Trophoblast cell (in vitro differentiated cells and primary cell): ENCODE data around the gene ZNF260.

Source experiments
- DNase-seq, 2 donors: peaks; one replicate each; pipeline ENCODE4 v3.0.0-alpha.2; 2016
- H2AFZ ChIP-seq: 2 replicates; pipeline ENCODE4 v1.6.1; 2013; ENCODE audit warnings: low read length, moderate library complexity, mild to moderate bottlenecking; ENCODE audit not compliant: insufficient read depth, poor library complexity
- H2AK5ac ChIP-seq: 2 replicates; pipeline ENCODE4 v1.6.1; 2013; ENCODE audit warnings: mild to moderate bottlenecking, low read length
- H2BK120ac ChIP-seq: 2 replicates; pipeline ENCODE4 v1.6.1; 2013; ENCODE audit warnings: low read length, mild to moderate bottlenecking, moderate library complexity; ENCODE audit not compliant: insufficient read depth, poor library complexity
- H2BK12ac ChIP-seq: 2 replicates; pipeline ENCODE4 v1.6.1; 2013; ENCODE audit warnings: mild to moderate bottlenecking, low read length, moderate library complexity
- H2BK5ac ChIP-seq: 2 replicates; pipeline ENCODE4 v1.6.1; 2013; ENCODE audit warnings: low read length, low read depth, moderate library complexity, mild to moderate bottlenecking; ENCODE audit not compliant: poor library complexity
- H3K14ac ChIP-seq: 2 replicates; pipeline ENCODE4 v1.6.1; 2013; ENCODE audit warnings: mild to moderate bottlenecking, low read length
- H3K18ac ChIP-seq: 2 replicates; pipeline ENCODE4 v1.6.1; 2013; ENCODE audit warnings: mild to moderate bottlenecking, low read length
- H3K23ac ChIP-seq: 2 replicates; pipeline ENCODE4 v1.6.1; 2013; ENCODE audit warnings: low read length
- H3K27ac ChIP-seq: 2 replicates; pipeline ENCODE4 v1.5.1; 2013; ENCODE audit warnings: low read depth, mild to moderate bottlenecking, inconsistent platforms, low read length, moderate library complexity
- H3K27me3 ChIP-seq: 2 replicates; pipeline ENCODE4 v1.6.1; 2013; ENCODE audit warnings: inconsistent platforms, mild to moderate bottlenecking, low read length, moderate library complexity; ENCODE audit not compliant: insufficient read depth
- H3K36me3 ChIP-seq, 2 experiments: 1 replicate in 1 of 2; 2 replicates in 1 of 2; pipeline ENCODE4 v1.6.1; 2013; ENCODE audit warnings: low read length in 2 of 2, mild to moderate bottlenecking in 2 of 2, moderate library complexity in 1 of 2; ENCODE audit not compliant: insufficient read depth in 2 of 2, control insufficient read depth in 1 of 2
- H3K4ac ChIP-seq: 2 replicates; pipeline ENCODE4 v1.6.1; 2013; ENCODE audit warnings: low read depth, mild to moderate bottlenecking, low read length, moderate library complexity
- H3K4me1 ChIP-seq, 2 experiments: 1 replicate in 1 of 2; 2 replicates in 1 of 2; pipeline ENCODE4 v1.6.1; 2013; ENCODE audit warnings: low read length in 2 of 2, mild to moderate bottlenecking in 2 of 2, moderate library complexity in 1 of 2; ENCODE audit not compliant: insufficient read depth in 2 of 2, control insufficient read depth in 1 of 2
- H3K4me2 ChIP-seq: 2 replicates; pipeline ENCODE4 v1.6.1; 2013; ENCODE audit warnings: inconsistent platforms, mild to moderate bottlenecking, low read length, moderate library complexity
- H3K4me3 ChIP-seq: 2 replicates; pipeline ENCODE4 v1.5.1; 2013; ENCODE audit warnings: mild to moderate bottlenecking, low read depth, low read length, inconsistent platforms
- H3K79me1 ChIP-seq: one replicate; pipeline ENCODE4 v1.6.1; 2013; ENCODE audit warnings: low read length
- H3K79me2 ChIP-seq: 2 replicates; pipeline ENCODE4 v1.6.1; 2013; ENCODE audit warnings: low read length, mild to moderate bottlenecking; ENCODE audit not compliant: control insufficient read depth, insufficient read depth, poor library complexity
- H3K9ac ChIP-seq: 2 replicates; pipeline ENCODE4 v1.6.1; 2013; ENCODE audit warnings: mild to moderate bottlenecking, low read length
- H3K9me3 ChIP-seq: 2 replicates; pipeline ENCODE4 v1.6.1; 2013; ENCODE audit warnings: low read depth, mild to moderate bottlenecking, control low read depth, inconsistent platforms, low read length; ENCODE audit not compliant: insufficient read depth
- H4K12ac ChIP-seq: 2 replicates; pipeline ENCODE4 v1.6.1; 2013; ENCODE audit warnings: low read depth, mild to moderate bottlenecking, low read length, moderate library complexity
- H4K8ac ChIP-seq: 2 replicates; pipeline ENCODE4 v1.6.1; 2013; ENCODE audit warnings: low read depth, mild to moderate bottlenecking, low read length, moderate library complexity
- H4K91ac ChIP-seq: one replicate; pipeline ENCODE4 v1.6.1; 2013; ENCODE audit warnings: low read depth, mild to moderate bottlenecking, low read length, moderate library complexity
- WGBS: extraction: QIAGEN DNeasy Blood & Tissue Kit; methylation state at CpG from one replicate; pipeline ENCODE4 v1.1.7; 2013; ENCODE audit warnings: missing lambda C conversion rate; ENCODE audit not compliant: insufficient read length, insufficient coverage; ENCODE audit errors: extremely low coverage; 5-methylcytosine and 5-hydroxymethylcytosine counted together

ZNF260 gene

GRCh38 chr19:36528921-36529518, 949 bp upstream of the ZNF260 start:
- Histone ChIP-seq H2BK12ac (no peak overlapping the region), H2BK120ac (no peak overlapping the region), H3K36me3 (peaks cover 3 to 4% of the 10 kb centered on the region in 2 experiments), H3K14ac (peak overlapping the region; percentile 4), H3K18ac (peak overlapping the region; percentile 2), H2AFZ (peak overlapping the region; percentile 3), H3K4me3 (peak overlapping the region; percentile 81), H3K9me3 (peaks cover 6% of the 10 kb centered on the region), H3K4ac (no peak overlapping the region), H2AK5ac (no peak overlapping the region), H2BK5ac (no peak overlapping the region), H3K4me1 (peaks cover 4 to 9% of the 10 kb centered on the region in 2 experiments), H3K27me3 (no peaks in the 10 kb centered on the region), H3K27ac (no peak overlapping the region), H3K23ac (no peak overlapping the region), H4K8ac (peak overlapping the region; percentile 31), H3K4me2 (peak overlapping the region; percentile 96), H4K91ac (no peak overlapping the region), H4K12ac (no peak overlapping the region), H3K79me1 (peaks cover 8% of the 10 kb centered on the region), H3K9ac (peak overlapping the region; percentile 82), H3K79me2 (peaks cover 6% of the 10 kb centered on the region)
- DNase-seq: peak in 1 of 2 donors; percentile 4
- no CpG with 5 or more reads among the region's 12 CpGs for WGBS

DNA sequence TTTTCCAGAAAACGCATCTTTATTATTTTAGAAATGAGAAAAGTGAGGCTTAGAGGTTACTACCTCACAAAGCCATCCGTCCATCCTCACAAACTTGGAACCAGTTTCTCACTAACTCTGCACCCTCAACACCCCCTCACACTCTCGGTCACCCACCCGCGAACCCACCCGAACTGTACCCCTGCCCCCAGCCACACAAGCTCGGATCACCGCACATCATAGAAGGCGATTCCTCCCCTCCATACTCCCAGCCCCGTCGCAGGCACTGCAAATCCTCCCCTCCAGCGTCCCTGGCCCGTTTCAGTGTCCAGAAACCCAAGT, 238 bp downstream of the ZNF260 start:
- Histone ChIP-seq H3K4ac (peak overlapping the region; percentile 100), H4K12ac (peak overlapping the region; percentile 95), H3K4me2 (peak overlapping the region; percentile 96), H2BK5ac (peak overlapping the region; percentile 87), H2AK5ac (peak overlapping the region; percentile 99), H3K9me3 (peaks cover 3% of the 10 kb centered on the region), H4K8ac (peak overlapping the region; percentile 94), H3K18ac (peak overlapping the region; percentile 98), H4K91ac (peak overlapping the region; percentile 91), H2BK12ac (no peak overlapping the region), H3K36me3 (peaks cover 3 to 7% of the 10 kb centered on the region in 2 experiments), H3K9ac (peak overlapping the region; percentile 100), H3K4me1 (peaks cover 4 to 9% of the 10 kb centered on the region in 2 experiments), H3K14ac (peak overlapping the region; percentile 99), H3K79me1 (peaks cover 8% of the 10 kb centered on the region), H3K27me3 (no peaks in the 10 kb centered on the region), H3K27ac (peak overlapping the region; percentile 70), H2AFZ (peak overlapping the region; percentile 90), H3K79me2 (peaks cover 6% of the 10 kb centered on the region), H2BK120ac (peak overlapping the region; percentile 94), H3K23ac (no peak overlapping the region), H3K4me3 (peak overlapping the region; percentile 99)
- peak in 1 of 2 donors; percentile 0 for DNase-seq
- no CpG with 5 or more reads among the region's 13 CpGs for WGBS

DNA sequence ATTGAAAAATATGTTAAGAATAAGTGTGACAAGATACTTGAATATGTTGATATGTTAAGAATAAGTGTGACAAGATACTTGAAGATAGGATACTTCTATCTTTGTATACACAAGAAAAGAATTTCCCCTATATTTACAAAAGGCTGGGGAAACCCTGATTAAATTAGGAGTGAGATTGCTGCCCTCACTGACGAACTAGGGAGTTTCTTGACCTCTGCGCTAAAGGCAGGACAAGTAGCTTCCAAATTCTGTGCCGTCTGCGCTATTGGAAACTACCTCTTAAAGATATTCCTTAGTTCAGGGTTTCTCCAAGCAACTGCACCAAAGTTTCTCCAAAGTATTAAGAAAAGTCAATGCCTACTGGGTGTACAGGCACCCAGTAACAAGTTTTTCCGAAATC, 730 bp downstream of the ZNF260 start:
- H3K14ac ChIP-seq: no peak overlapping the region
- WGBS: no CpG with 5 or more reads among the region's 5 CpGs
- H2BK120ac ChIP-seq: no peak overlapping the region
- H3K4me1 ChIP-seq: peaks cover 4 to 9% of the 10 kb centered on the region in 2 experiments
- peaks cover 3 to 7% of the 10 kb centered on the region in 2 experiments for H3K36me3 ChIP-seq
- H3K9ac ChIP-seq: peak overlapping the region; percentile 71
- peaks cover 8% of the 10 kb centered on the region for H3K79me1 ChIP-seq
- H2AK5ac ChIP-seq: no peak overlapping the region
- no peak overlapping the region for H4K12ac ChIP-seq
- peak overlapping the region; percentile 91 for H3K4ac ChIP-seq
- peak overlapping the region; percentile 96 for H3K4me2 ChIP-seq
- DNase-seq: peak; percentile 2 to 13
- no peak overlapping the region for H4K91ac ChIP-seq
- H3K79me2 ChIP-seq: peaks cover 6% of the 10 kb centered on the region
- no peak overlapping the region for H3K23ac ChIP-seq
- no peak overlapping the region for H2BK5ac ChIP-seq
- H3K27me3 ChIP-seq: no peaks in the 10 kb centered on the region
- no peak overlapping the region for H3K4me3 ChIP-seq
- H3K18ac ChIP-seq: no peak overlapping the region
- H2BK12ac ChIP-seq: no peak overlapping the region
- no peak overlapping the region for H3K27ac ChIP-seq
- H2AFZ ChIP-seq: no peak overlapping the region
- no peak overlapping the region for H4K8ac ChIP-seq
- H3K9me3 ChIP-seq: peaks cover 3% of the 10 kb centered on the region

- Histone ChIP-seq H4K91ac (no peak overlapping the region), H3K79me1 (peaks cover 8% of the 10 kb centered on the region), H3K9me3 (peaks cover 3% of the 10 kb centered on the region), H2BK5ac (no peak overlapping the region), H2BK12ac (no peak overlapping the region), H2AK5ac (no peak overlapping the region), H3K4me3 (no peak overlapping the region), H4K12ac (no peak overlapping the region), H2BK120ac (no peak overlapping the region), H3K4me1 (peaks cover 4 to 9% of the 10 kb centered on the region in 2 experiments), H2AFZ (no peak overlapping the region), H3K36me3 (peaks cover 9 to 10% of the 10 kb centered on the region in 2 experiments), H3K4ac (no peak overlapping the region), H3K4me2 (peak overlapping the region; percentile 25), H3K18ac (no peak overlapping the region), H3K27me3 (no peaks in the 10 kb centered on the region), H3K79me2 (peaks cover 6% of the 10 kb centered on the region), H3K23ac (no peak overlapping the region), H3K27ac (no peak overlapping the region), H4K8ac (no peak overlapping the region), H3K9ac (no peak overlapping the region), H3K14ac (no peak overlapping the region)
- WGBS: no CpG with 5 or more reads among the region's 5 CpGs
- DNase-seq: no peak
Observed at GRCh38 chr19:36526581-36526980, 1.5 kb downstream of the ZNF260 start.
